ENCODE data around the gene CTNS.
A peak's percentile ranks its signal among the peaks of the same experiment; 100 is the strongest.

Gene CTNS

GRCh38 chr17:3710951-3711383 lies 74.4 kb downstream of the CTNS start:
- peak; percentile 28 to 53 for DNase-seq (ENCODE audit: low read depth in 2 of 2, low spot score in 1 of 2)

All from stimulated activated CD8-positive, alpha-beta memory T cell treated with anti-CD3 and anti-CD28 coated beads, Interleukin-4, amount 100 ng/mL, for 4 hours (primary cell).